ENCODE measurements around the gene FKBP6.
"Not testable (repeated sequence)": the region's sequence is repeated elsewhere in the genome, so short reads cannot be mapped to it uniquely, and the experiment has no call there.

GRCh38 chr7:73323434-73324080 is 4.4 kb upstream of the FKBP6 start:
- TF ChIP-seq CTCF (conservative IDR thresholded peaks at IDR 0.05 in 1 of 2, IDR thresholded peaks at IDR 0.05 in 1 of 2; ENCODE audit: extremely low read depth in 1 of 2, insufficient read depth in 1 of 2, low read depth in 1 of 2, low read length in 2 of 2); EZH2 (IDR thresholded peaks at IDR 0.05; ENCODE audit: borderline replicate concordance, low read length): not testable (repeated sequence)

All from mammary epithelial cell (primary cell).